Retina (tissue), 1 donor: Measurements from ENCODE around the gene PLEKHO2.

Experiments
- DNase-seq: peaks from one replicate; pipeline ENCODE4 v3.0.0-alpha.2; 2016

The PLEKHO2 gene

GRCh38 chr15:64915518-64916227, 74.0 kb downstream of the PLEKHO2 start:
- no peak for DNase-seq

GRCh38 chr15:64916365-64916764, 74.7 kb downstream of the PLEKHO2 start:
- no peak for DNase-seq

DNA sequence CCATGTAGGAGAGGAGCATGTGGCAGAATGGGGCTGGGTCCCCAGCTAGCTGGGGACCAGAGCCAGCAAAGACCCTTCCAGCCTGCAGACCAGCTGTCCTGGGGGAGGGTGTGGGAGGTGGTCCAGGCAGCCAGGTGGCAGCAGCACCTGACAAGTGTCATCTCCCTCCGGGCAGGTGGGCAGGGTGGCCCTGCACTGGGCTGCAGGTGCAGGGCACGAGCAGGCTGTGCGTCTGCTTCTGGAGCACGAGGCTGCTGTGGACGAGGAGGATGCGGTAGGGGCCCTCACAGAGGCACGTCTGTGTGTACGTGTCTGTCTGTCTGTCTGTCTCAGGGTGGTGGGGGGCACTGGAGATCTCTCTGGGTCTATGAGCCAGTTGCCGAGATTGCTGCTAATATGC, 75.5 kb downstream of the PLEKHO2 start:
- DNase-seq = no peak
